HCT116 (cell line): ENCODE results near the gene ARL15. TPM values are rescaled to one million over a fixed set of nuclear protein-coding genes. Genes with fewer than 3 reads are reported as not detected.

Experiments used
- ATAC-seq: fragments of 200-7000 bp; cut with Tn5 transposase; 2 replicates; pipeline ENCODE4 v1.9.1; 2020; ENCODE audit warnings: mild to moderate bottlenecking, moderate library complexity
- BruUV-seq: library from RNA; stranded (reverse); fragments of 400-500 nt; replicated peaks from 2 replicates; lab custom pipeline; 2021; lab: Mats Ljungman, UMichigan
- CTCF ChIA-PET: fragments of 300-600 bp; sonication (Branson Sonifier 250); formaldehyde crosslinking; loops from one replicate; lab custom pipeline; 2021; ENCODE audit warnings: antibody characterized with exemption; lab: Charles Lee
- POLR2A ChIA-PET: fragments of 300-600, 350-600 bp; sonication (Branson Sonifier 250); formaldehyde crosslinking; loops from one replicate; lab custom pipeline; 2021; ENCODE audit warnings: antibody characterized with exemption; lab: Charles Lee
- RAD21 ChIA-PET, 2 experiments: fragments of 300-600 bp; sonication (Branson Sonifier 250); formaldehyde crosslinking; loops; one replicate each; lab custom pipeline; 2023; ENCODE audit warnings: low total read pairs in 2 of 2; ENCODE audit not compliant: uncharacterized antibody in 2 of 2, unreplicated experiment in 2 of 2, low non-redundant PET in 1 of 2; lab: Charles Lee
- DNase-seq: peaks from one replicate; pipeline ENCODE4 v3.0.0-alpha.2; 2010; ENCODE audit warnings: low read depth, low spot score
- H2AFZ ChIP-seq: fragments of 200-600 bp; shearing (Covaris generic), sonication (generic); 2 replicates; pipeline ENCODE4 v1.6.1; 2017; ENCODE audit warnings: low read depth, mixed run types, mixed read lengths, antibody characterized with exemption, low read length; ENCODE audit not compliant: poor library complexity, severe bottlenecking
- H3K27ac ChIP-seq: 2 replicates; pipeline ENCODE4 v1.5.1; 2012; ENCODE audit warnings: low read depth, low read length
- H3K27me3 ChIP-seq: fragments of 200-600 bp; sonication (generic); 2 replicates; pipeline ENCODE4 v1.6.1; 2016; ENCODE audit warnings: mixed run types, low read length, mixed read lengths; ENCODE audit not compliant: insufficient read depth
- H3K36me3 ChIP-seq, 2 experiments: fragments of 200-500 bp in 1 of 2; fragments of 200-600 bp in 1 of 2; sonication (Bioruptor generic) in 1 of 2; sonication (generic) in 1 of 2; 2 replicates each; pipeline versions ENCODE4 v1.5.1 to v1.6.1; 2014 to 2016; ENCODE audit warnings: low read length in 2 of 2, inconsistent platforms in 1 of 2, mixed read lengths in 1 of 2, mixed run types in 1 of 2; ENCODE audit not compliant: insufficient read depth in 2 of 2, control insufficient read depth in 1 of 2
- H3K4me1 ChIP-seq, 2 experiments: fragments of 200-600 bp in 1 of 2; sonication (generic) in 1 of 2; 2 replicates each; pipeline versions ENCODE4 v1.5.1 to v1.6.1; 2012 to 2017; ENCODE audit warnings: low read length in 2 of 2, inconsistent platforms in 1 of 2, mild to moderate bottlenecking in 1 of 2, mixed read lengths in 1 of 2, mixed run types in 1 of 2, moderate library complexity in 1 of 2; ENCODE audit not compliant: insufficient read depth in 2 of 2, control insufficient read depth in 1 of 2
- H3K4me2 ChIP-seq: fragments of 200-600 bp; sonication (generic); 2 replicates; pipeline ENCODE4 v1.6.1; 2017; ENCODE audit warnings: mixed run types, low read length, mixed read lengths
- H3K4me3 ChIP-seq, 2 experiments: fragments of 200-600 bp in 1 of 2; sonication (generic) in 1 of 2; replicated peaks in 1 of 2; 2 replicates each; pipeline ENCODE4 v1.5.1; 2011 to 2016; ENCODE audit warnings: low read length in 2 of 2, control low read depth in 1 of 2, low read depth in 1 of 2, mild to moderate bottlenecking in 1 of 2, mixed read lengths in 1 of 2, mixed run types in 1 of 2
- H3K79me2 ChIP-seq: fragments of 200-600 bp; sonication (generic); 2 replicates; pipeline ENCODE4 v1.6.1; 2017; ENCODE audit warnings: mild to moderate bottlenecking, mixed run types, low read length, moderate library complexity, mixed read lengths; ENCODE audit not compliant: insufficient read depth
- H3K9ac ChIP-seq: fragments of 200-600 bp; sonication (generic); 2 replicates; pipeline ENCODE4 v1.6.1; 2016; ENCODE audit warnings: low read length, mixed read lengths
- H3K9me2 ChIP-seq: fragments of 200-600 bp; sonication (generic), shearing (Covaris generic); 2 replicates; pipeline ENCODE4 v1.6.1; 2017; ENCODE audit warnings: mixed run types, mild to moderate bottlenecking, moderate library complexity; ENCODE audit not compliant: insufficient read depth
- H3K9me3 ChIP-seq, 2 experiments: fragments of 200-500 bp in 1 of 2; fragments of 200-600 bp in 1 of 2; sonication (Bioruptor generic) in 1 of 2; sonication (generic) in 1 of 2; 2 replicates each; pipeline ENCODE4 v1.6.1; 2014 to 2017; ENCODE audit warnings: low read length in 2 of 2, mixed read lengths in 2 of 2, inconsistent platforms in 1 of 2, low read depth in 1 of 2, mild to moderate bottlenecking in 1 of 2, mixed run types in 1 of 2, moderate library complexity in 1 of 2; ENCODE audit not compliant: control insufficient read depth in 1 of 2, insufficient read depth in 1 of 2
- H4K20me1 ChIP-seq: fragments of 200-600 bp; sonication (generic), shearing (Covaris generic); 2 replicates; pipeline ENCODE4 v1.6.1; 2017; ENCODE audit warnings: mixed run types, mild to moderate bottlenecking, moderate library complexity; ENCODE audit not compliant: insufficient read depth
- ATF3 ChIP-seq: IDR thresholded peaks from 2 replicates; pipeline ENCODE4 v1.6.1; 2012
- CBX3 ChIP-seq: IDR thresholded peaks from 2 replicates; pipeline ENCODE4 v1.6.1; 2012; ENCODE audit warnings: low read depth
- EGR1 ChIP-seq: IDR thresholded peaks from 2 replicates; pipeline ENCODE4 v1.6.1; 2012; ENCODE audit warnings: low read depth
- ELF1 ChIP-seq: IDR thresholded peaks from 2 replicates; pipeline ENCODE4 v1.6.1; 2012; ENCODE audit warnings: low read depth, borderline replicate concordance
- EZH2phosphoT487 ChIP-seq: fragments of 200-600 bp; IDR thresholded peaks from 2 replicates; pipeline ENCODE4 v1.6.1; 2018; ENCODE audit warnings: antibody characterized with exemption, borderline replicate concordance
- POLR2A ChIP-seq: IDR thresholded peaks from 2 replicates; pipeline ENCODE4 v1.7.0; 2011; ENCODE audit warnings: borderline replicate concordance; ENCODE audit not compliant: insufficient read depth, insufficient read length; ENCODE audit errors: extremely low read depth
- RAD21 ChIP-seq: IDR thresholded peaks from 2 replicates; pipeline ENCODE4 v1.6.1; 2012; ENCODE audit warnings: low read depth, mild to moderate bottlenecking
- REST ChIP-seq: IDR thresholded peaks from 2 replicates; pipeline ENCODE4 v1.6.1; 2012; ENCODE audit warnings: low read depth
- SIN3A ChIP-seq: IDR thresholded peaks from 2 replicates; pipeline ENCODE4 v1.6.1; 2012; ENCODE audit warnings: low read depth
- TCF7L2 ChIP-seq: IDR thresholded peaks from 2 replicates; pipeline ENCODE4 v1.7.0; 2011; ENCODE audit warnings: borderline replicate concordance, inconsistent platforms; ENCODE audit not compliant: insufficient read depth, insufficient read length; ENCODE audit errors: extremely low read depth
- ZNF274 ChIP-seq: fragments of 200-500 bp; sonication (Bioruptor generic); IDR thresholded peaks from 2 replicates; pipeline ENCODE4 v1.6.1; 2014; ENCODE audit warnings: mild to moderate bottlenecking, low read depth, low read length, inconsistent platforms
- intact Hi-C: fragments of 100-400 bp; cut with micrococcal nuclease; formaldehyde crosslinking; loops from 2 replicates; pipeline ENCODE4 v1.10.0; 2022
- total RNA-seq: library from RNA; stranded (reverse); gene quantifications from one replicate; pipeline ENCODE4 v1.2.1, GENCODE V29; 2021; ENCODE audit not compliant: unreplicated experiment
- TF ChIP-seq, protein P1 (sequence below): IDR thresholded peaks from 2 replicates; pipeline ENCODE4 v1.6.1; 2012
- TF ChIP-seq, protein P2 (sequence below), 3 experiments: fragments of 200-600 bp in 1 of 3; sonication (generic) in 1 of 3; IDR thresholded peaks in 2 of 3; conservative IDR thresholded peaks in 1 of 3; 2 replicates each; pipeline ENCODE4 v1.5.1; 2012 to 2017; ENCODE audit warnings: low read depth in 2 of 3, low read length in 2 of 3, antibody characterized with exemption in 1 of 3, borderline replicate concordance in 1 of 3, control low read depth in 1 of 3, mild to moderate bottlenecking in 1 of 3, mixed read lengths in 1 of 3, mixed run types in 1 of 3, moderate library complexity in 1 of 3; ENCODE audit not compliant: insufficient read depth in 1 of 3
- TF ChIP-seq, protein P3 (sequence below): IDR thresholded peaks from 2 replicates; pipeline ENCODE4 v1.6.1; 2011; ENCODE audit warnings: mild to moderate bottlenecking, low read length, moderate library complexity; ENCODE audit not compliant: insufficient replicate concordance; ENCODE audit errors: extremely low read depth

Gene ARL15
- total RNA-seq, 1 experiment from 2014 or later, result 15.0 TPM

- TF ChIP-seq, protein P1, sequence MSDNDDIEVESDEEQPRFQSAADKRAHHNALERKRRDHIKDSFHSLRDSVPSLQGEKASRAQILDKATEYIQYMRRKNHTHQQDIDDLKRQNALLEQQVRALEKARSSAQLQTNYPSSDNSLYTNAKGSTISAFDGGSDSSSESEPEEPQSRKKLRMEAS, result no peak
- TF ChIP-seq, protein P2, sequence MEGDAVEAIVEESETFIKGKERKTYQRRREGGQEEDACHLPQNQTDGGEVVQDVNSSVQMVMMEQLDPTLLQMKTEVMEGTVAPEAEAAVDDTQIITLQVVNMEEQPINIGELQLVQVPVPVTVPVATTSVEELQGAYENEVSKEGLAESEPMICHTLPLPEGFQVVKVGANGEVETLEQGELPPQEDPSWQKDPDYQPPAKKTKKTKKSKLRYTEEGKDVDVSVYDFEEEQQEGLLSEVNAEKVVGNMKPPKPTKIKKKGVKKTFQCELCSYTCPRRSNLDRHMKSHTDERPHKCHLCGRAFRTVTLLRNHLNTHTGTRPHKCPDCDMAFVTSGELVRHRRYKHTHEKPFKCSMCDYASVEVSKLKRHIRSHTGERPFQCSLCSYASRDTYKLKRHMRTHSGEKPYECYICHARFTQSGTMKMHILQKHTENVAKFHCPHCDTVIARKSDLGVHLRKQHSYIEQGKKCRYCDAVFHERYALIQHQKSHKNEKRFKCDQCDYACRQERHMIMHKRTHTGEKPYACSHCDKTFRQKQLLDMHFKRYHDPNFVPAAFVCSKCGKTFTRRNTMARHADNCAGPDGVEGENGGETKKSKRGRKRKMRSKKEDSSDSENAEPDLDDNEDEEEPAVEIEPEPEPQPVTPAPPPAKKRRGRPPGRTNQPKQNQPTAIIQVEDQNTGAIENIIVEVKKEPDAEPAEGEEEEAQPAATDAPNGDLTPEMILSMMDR (IDR thresholded peaks at IDR 0.05 in 2 of 3, conservative IDR thresholded peaks at IDR 0.05 in 1 of 3; ENCODE audit: borderline replicate concordance in 1 of 3, insufficient read depth in 1 of 3, low read depth in 2 of 3, low read length in 2 of 3), result no peak
- TF ChIP-seq REST (no peak), SIN3A (no peak), POLR2A (no peak), CBX3 (no peak)
Measured at GRCh38 chr5:54073131-54073530, 237.2 kb downstream of the ARL15 start (continued).

DNA sequence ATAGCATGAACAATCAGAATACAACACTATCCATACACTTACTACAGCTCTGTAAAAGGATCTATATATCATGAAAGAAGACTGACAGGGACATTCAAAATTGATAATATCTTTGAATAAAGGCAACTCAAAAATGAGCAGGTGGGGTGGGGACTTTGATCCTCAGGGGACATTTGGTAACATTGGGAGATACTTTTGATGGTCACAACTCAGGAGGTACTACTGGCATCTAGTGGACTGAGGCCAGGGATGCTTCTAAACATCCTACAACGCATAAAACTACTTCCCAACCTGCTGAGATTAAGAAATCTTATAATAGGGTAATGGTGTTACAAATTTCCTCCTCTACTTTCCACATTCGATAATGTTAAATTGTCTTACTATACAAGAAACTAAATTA lies 243.9 kb downstream of the ARL15 start:
- H3K4me3 ChIP-seq, result no peak overlapping the region
- no TSS peak for BruUV-seq
- no peaks in the 10 kb centered on the region for H4K20me1 ChIP-seq
- no peak overlapping the region for H3K27ac ChIP-seq
- H3K4me1 ChIP-seq, result no peaks in the 10 kb centered on the region
- H3K79me2 ChIP-seq, result no peaks in the 10 kb centered on the region
- RAD21 ChIA-PET, result no interaction called here
- DNase-seq (no peak), ATAC-seq (no peak)
- no peaks in the 10 kb centered on the region for H3K27me3 ChIP-seq
- no peak overlapping the region for H3K4me2 ChIP-seq
- no peak overlapping the region for H2AFZ ChIP-seq
- H3K36me3 ChIP-seq, result no peaks in the 10 kb centered on the region
- CTCF ChIA-PET, result no interaction called here
- H3K9me2 ChIP-seq, result no peaks in the 10 kb centered on the region
- POLR2A ChIA-PET, result no interaction called here
- no peak overlapping the region for H3K9ac ChIP-seq
- H3K9me3 ChIP-seq, result no peaks in the 10 kb centered on the region
- intact Hi-C loops, result no loop called here
- TF ChIP-seq ATF3, result no peak
- no peak for TF ChIP-seq RAD21
- TF ChIP-seq, protein P3, sequence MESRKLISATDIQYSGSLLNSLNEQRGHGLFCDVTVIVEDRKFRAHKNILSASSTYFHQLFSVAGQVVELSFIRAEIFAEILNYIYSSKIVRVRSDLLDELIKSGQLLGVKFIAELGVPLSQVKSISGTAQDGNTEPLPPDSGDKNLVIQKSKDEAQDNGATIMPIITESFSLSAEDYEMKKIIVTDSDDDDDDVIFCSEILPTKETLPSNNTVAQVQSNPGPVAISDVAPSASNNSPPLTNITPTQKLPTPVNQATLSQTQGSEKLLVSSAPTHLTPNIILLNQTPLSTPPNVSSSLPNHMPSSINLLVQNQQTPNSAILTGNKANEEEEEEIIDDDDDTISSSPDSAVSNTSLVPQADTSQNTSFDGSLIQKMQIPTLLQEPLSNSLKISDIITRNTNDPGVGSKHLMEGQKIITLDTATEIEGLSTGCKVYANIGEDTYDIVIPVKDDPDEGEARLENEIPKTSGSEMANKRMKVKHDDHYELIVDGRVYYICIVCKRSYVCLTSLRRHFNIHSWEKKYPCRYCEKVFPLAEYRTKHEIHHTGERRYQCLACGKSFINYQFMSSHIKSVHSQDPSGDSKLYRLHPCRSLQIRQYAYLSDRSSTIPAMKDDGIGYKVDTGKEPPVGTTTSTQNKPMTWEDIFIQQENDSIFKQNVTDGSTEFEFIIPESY, result no peak
- no peak for TF ChIP-seq ZNF274
- no peak for TF ChIP-seq POLR2A
- TF ChIP-seq, protein P2 (IDR thresholded peaks at IDR 0.05 in 2 of 3, conservative IDR thresholded peaks at IDR 0.05 in 1 of 3; ENCODE audit: borderline replicate concordance in 1 of 3, insufficient read depth in 1 of 3, low read depth in 2 of 3, low read length in 2 of 3), result no peak
- no peak for TF ChIP-seq EGR1
- TF ChIP-seq EZH2phosphoT487, result no peak
- TF ChIP-seq ELF1, result no peak
- TF ChIP-seq TCF7L2, result no peak
